Activated CD4-positive, alpha-beta T cell treated with anti-CD3 and anti-CD28 coated beads, Interleukin-2, amount 50 U/mL, for 4 hours (primary cell): ENCODE data around the gene MGMT.

Experiments
- DNase-seq, 2 experiments: peaks; one replicate each; pipeline ENCODE4 v3.0.0-alpha.2; 2020

The MGMT gene

DNA sequence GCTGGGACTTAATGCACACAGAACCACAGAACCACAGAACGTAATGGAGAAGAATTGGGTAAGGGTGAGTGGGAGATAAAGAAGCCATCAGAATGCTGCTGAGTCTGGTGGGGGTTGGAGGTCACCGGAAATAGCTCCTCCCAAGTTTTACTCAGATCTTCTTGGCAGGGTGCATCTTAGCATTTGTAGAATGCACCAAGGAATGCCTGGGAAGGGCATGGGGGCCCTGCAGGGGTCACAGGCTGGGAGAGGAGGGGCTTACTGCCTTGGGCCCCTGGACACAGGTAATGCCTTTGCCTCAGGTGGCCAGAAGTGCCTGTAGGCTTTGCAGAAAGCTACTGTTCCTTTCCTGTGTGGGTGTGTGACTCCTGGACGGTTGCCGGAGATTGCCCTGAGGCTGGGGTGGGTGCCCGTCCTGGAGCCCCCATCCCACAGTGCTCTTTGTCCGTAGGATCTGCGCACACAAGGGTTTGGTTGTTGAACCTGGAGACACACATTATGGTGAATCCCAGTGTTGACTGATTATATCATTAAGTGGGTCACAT lies 55.1 kb downstream of the MGMT start:
- DNase-seq, result no peak

DNA sequence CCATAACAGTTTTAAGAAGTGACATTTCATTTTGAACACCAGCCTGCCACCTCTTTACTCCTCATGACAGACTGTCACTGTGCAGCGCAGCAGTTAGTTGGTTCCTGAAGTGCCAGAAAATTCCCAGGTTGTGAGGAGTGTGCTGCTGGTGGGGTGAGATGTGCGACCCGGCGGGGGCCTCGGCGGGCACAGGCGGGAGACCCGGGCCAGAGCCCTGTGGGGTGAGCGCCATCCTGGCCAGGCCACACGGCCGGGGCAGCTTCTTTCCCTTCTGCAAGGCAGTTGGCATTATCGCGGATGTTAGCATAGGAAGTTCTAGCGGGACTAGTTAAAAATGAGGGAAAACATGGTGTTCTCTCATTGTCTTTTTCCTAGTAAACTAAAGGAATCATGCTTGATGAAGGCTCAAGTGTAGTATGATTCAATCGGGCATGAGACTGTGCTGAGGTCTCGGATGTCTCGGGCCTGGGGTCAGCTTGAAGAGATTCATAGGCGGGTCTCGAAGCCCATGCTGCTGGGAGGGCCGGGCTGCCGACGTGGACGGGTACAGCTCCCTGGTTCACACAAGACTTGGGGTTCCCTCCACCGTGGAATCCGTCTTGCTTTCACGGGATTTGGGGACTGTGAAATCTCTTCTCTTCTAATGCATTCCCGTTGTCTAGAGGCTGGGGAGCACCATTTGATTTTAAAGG lies 56.1 kb downstream of the MGMT start:
- no peak for DNase-seq

DNA sequence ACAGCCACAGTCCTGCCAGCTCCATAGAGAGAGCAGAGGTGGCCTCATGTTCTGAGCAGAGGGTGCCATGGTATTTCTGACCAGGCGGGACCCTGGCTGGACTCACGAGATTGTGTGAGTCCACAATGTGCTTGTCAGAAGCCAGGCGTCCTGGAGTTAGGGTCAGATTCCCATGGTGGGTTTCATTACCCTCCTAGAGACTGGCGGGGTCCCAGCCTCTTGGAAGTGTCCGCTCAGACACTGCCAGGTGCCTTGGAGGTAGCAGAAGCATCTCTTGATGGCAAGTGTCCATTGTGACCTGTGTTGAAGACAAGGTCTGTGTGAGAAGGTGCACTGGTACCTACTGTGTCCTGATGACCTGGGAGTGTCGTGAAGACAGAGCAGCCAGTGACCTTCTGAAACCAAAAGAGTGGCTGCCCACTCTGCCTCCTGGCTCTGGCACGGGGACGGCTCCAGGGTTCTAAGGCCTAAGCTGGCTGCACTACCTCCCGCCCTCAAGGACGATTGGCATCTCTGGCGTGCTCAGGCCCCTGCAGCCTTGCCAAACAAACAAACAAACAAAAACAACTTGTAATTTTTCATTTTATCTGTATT lies 56.8 kb downstream of the MGMT start:
- DNase-seq, result no peak

DNA sequence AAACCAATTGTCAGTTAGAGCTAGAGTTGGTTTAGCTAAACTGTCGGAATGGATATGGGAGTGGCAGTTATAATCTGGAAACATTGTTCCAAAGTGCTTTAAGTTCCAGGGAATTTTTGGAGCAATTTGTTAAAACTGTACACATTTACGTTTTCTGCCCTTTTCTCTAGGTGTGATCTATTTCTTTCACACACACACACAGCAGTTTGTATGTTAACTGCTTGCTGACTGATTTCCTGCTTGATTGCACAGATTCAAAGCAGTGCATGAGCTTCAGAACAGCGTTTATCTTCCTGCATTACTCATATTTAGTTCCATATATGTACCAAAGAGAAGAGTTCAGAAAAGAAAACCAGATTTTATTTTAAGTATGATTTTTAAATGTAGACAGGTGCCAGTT lies 57.9 kb downstream of the MGMT start:
- DNase-seq, result no peak

DNA sequence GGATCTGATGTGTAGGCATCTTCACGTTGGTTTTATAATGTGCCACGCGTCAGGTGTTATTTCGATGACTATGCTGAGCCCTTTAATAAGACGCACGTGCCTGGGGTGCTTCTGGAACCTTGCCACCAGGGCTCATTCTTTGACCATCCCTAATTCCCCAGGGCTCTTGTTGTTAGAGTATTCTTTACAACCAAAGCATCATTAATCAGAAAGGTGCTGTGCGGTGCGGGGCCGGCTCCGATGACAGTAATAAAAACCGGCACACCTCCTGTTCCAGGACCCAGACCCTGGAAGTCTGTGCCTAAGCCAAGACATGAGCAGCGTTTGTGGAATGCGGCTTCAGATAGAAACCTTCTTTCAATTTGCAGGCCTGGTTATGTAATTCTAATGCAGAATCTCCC lies 58.4 kb downstream of the MGMT start:
- DNase-seq, result no peak

DNA sequence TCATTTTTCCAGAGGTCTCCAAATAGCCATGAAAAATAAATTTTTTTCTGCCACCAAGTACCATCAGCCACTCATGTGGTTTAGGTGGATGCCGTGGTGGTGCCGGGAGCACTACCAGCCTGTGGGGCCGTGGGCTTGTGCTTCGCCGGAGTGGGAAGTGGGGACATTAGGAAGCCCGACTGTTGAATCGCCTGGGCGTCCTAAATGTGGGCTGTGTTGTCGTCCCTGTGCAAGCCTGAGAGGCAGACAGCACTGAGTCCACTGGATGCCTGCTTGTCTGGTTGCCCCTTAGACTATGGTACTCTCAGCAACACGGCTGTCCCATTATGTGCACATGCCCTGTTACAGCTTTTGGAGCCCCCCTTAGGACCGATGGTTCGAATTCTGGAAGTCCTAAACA lies 59.9 kb downstream of the MGMT start:
- DNase-seq, result no peak

DNA sequence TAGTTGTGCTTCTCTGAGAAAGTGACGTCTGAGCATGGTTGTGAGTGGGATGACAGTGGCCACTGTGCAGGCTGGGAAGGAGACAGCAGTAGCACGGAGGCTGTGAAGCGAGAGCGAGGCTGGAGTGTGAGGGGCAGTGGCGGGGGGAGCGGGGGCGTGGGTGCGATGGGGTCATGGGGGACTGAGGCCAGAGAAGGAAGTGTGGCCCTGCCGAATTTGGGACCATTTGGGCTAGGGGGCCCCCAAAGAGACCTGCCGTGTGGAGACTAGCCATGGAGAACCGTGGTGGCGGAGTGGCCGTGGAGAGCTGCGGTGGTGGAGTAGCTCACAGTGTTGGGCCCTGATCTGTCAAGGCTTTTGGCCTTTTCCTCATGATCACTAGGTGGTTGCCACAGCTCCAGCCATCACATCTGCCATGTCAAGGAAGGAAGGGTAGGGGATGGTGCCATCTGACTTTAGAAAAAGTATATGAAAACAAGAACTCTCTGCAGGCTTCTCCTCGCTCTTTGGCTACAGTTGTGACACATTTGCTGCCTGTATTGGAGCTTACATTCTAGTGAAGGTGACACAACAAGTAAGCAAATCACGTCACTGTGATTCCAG lies 61.4 kb downstream of the MGMT start:
- DNase-seq, result no peak

DNA sequence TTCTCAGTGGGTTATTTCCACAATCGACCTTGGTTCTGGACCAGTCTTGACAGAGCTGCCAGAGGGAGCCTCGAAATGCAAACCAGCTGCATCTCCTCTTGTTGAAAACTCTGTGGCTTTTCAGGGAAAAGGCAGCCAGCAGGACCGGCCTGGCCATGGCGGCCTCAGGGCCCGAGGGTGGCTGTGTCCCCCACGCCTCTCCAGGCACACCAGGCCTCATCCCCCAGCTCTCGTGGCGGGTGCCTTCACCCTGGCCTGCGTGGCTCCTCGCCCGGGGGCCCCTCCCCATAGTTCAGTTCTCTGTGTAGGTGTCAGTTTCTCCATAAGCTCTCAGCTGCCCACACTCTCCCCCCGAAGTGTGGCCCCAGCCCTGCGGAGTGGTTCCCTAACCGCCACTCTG lies 63.5 kb downstream of the MGMT start:
- no peak for DNase-seq

DNA sequence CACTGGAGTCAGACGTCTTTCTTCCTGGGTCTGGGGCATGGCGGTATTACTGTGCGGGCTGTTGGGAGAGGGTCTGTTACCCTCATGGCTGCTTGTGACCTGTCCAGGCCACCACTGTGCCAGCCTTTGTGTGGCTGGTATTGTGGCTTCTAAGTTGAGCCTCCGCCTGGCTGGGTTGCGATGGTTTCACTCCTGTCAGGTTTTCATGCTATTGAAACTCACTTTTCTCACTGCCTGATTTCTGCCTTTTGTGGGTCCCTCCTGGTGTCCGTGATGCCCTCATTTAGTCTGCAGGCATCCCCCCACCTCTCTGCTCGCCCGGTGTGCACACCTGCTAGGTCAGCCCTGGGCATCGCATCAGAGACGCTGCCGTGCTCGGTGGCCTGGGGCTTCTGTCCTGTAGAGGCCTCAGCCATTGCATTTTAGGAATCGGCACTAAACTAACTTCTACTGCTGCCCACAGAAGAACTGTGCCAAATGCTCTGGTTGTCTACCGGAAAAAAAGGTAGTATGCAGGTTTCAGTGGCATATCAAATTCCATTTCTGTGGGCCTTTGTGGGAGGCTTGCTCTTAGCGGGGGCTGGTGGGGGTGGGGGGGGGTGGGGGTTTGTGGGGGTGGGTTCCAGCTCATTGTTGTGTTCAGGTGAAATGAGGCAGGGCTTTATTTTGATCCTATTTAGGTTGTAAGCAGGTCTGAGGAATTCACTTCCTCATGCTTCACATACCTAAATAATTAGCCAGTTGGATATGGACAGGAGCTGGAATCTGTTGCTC lies 64.3 kb downstream of the MGMT start:
- no peak for DNase-seq

DNA sequence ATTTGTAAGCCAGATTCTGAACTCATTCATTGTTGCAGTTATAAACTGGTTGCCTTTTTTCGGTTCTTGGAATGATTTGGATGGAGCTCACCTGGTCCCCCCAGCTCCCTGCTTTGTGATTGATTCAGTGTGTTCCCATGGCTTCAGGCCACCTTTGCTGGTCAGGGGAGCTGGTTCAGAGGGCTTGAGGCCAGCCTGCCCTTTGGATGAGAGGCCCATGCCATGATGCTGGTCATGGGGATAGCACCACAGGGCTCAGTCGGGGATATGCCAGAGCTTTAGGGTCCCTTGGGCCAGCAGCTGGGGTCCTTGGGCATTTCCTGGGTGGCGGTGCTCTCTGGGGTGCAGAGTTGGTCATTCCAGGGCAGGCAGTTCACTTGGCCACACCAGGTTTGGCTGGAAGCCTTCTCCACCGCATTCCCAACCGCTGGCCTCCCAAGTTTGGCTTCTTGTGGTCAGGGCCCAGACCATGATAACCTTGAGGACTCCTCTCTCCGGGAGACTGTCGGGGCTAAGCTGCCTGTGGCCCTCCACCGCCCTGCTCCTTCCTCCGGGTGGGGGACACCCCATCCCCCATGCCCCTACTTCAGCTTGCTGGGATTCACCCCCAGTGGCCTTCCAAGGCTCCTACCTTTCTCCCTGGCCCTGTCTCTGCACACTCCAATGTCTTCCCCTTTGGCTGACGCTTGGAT lies 65.1 kb downstream of the MGMT start:
- no peak for DNase-seq

DNA sequence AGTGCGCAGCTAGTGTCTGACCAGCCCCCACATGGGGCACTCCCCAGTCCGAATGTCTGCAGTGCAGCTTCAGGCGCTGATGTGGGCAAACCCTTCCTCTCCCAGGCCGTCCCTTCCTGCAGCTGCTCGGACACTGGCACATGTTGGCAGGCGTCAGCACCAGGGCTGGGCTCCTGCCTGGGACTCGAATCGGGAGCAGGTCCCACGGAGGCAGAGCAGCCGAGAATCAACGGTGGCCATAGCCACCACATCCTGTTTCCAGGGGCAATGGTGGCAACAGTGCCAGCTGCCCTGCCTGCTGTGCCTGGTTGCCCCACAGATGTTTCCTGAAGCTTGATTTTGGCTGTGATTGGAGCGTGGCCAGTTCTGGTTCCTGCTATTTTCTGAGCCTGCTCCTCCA lies 65.8 kb downstream of the MGMT start:
- DNase-seq, result no peak

DNA sequence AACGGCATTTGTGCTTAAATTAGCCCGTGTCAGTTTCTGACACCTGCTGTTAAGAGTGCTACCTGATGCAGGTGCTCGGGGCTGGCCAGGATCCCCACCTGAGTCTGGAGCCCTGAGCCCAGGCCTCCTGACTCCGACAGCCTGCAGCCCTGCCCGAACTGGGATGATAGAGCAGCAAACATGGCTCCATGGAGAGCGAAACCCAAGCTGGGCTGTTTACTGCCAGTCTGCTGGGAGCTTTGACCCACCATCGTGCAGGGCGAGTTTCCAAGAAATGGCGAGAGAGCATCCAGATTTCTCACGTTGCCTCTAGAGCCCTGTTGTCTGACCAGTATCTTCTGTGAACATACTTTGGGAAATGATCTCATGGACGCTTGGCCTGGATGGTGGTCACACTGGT lies 66.2 kb downstream of the MGMT start:
- no peak for DNase-seq

DNA sequence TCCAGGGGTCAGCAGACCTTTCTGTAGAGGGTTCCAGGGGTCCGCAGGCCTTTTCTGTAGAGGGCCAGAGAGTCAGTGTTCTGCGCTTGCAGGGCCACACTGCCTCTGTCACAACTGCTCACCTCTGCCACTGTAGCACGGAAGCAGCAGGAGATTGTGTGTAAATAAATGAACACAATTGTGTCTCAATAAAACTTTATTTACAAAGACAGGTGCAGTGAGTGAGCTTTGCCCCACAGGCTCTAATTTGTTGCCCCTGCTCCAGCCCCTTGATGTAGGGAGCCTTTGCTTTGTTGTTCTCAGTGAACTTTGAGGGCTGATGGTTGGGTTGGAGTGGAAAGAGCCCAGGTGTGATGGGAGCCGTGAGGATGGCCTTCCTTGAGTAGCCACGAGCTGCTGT lies 67.8 kb downstream of the MGMT start:
- no peak for DNase-seq

DNA sequence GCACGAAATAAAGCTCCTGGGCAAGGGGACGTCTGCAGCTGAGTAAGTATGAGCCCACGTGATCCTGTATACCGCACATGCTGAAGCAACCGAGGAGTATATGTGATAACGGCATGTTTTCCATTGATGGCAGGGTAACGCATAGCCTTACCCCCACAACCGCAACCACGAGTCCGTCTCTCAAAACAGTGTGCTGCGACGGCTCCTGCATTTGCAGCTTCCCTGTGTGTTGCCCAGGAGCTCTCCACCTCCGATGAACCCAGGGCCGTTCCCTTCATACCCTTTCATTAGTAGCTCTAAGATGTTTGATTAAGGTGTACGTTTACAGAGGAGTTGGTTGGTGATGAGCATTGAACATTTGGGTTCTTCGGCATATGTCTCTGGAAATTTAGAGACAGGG lies 69.3 kb downstream of the MGMT start:
- no peak for DNase-seq

DNA sequence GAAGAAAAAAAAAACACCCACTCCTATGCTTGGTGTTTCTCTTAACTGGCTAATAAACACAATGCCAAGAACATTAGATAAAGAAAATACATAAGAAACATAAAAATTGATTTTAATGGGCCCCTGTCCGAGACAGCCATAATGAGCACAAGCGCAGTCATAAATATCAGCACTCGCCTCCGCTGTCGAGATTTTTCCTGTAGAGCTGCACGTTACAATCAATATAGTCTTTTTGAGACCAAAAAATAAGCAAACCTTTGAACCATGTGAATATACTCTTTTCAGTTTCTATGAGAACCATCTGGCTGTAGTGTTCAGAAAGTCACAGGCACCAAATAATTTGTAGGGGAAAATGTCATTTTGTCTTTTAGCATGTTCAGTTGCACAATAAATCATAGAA lies 70.1 kb downstream of the MGMT start:
- DNase-seq, result no peak

DNA sequence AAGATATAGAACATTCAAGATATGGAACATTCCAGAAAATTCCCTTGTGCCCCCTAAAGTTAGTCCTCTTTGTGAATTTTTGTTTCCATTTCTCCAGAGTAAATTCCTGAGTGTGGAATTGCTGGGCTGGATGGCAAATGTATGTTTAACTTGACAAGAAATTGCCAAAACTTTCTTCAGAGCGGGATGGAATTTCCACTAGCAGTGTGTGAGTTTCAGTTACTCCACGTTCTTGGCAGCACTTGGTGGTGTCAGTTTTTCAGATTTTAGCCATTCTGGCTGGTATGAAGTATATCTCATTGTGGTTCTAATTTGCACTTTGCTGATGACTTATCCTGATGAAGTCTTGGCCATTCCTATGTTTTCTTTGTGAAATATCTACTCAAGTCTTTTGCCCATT lies 71.2 kb downstream of the MGMT start:
- DNase-seq, result no peak

DNA sequence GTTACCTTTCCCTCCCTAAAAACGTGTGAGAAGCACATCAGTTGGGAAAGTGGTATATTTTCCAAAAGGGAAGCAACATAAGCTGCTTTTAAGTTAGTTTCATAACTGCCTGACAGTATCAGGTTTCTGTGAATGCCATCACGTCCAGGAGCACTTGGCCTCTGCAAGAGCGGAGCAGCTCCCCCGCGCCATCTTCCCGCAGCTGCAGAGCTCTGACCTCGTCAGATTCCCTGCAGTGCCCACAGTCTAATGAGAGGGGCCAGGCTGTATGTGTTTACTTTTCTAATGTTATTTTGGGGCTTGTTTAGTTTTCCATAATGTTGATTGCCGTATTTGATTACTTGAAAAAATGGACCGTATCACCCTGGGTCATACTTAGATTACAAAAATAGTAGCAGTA lies 74.2 kb downstream of the MGMT start:
- no peak for DNase-seq

DNA sequence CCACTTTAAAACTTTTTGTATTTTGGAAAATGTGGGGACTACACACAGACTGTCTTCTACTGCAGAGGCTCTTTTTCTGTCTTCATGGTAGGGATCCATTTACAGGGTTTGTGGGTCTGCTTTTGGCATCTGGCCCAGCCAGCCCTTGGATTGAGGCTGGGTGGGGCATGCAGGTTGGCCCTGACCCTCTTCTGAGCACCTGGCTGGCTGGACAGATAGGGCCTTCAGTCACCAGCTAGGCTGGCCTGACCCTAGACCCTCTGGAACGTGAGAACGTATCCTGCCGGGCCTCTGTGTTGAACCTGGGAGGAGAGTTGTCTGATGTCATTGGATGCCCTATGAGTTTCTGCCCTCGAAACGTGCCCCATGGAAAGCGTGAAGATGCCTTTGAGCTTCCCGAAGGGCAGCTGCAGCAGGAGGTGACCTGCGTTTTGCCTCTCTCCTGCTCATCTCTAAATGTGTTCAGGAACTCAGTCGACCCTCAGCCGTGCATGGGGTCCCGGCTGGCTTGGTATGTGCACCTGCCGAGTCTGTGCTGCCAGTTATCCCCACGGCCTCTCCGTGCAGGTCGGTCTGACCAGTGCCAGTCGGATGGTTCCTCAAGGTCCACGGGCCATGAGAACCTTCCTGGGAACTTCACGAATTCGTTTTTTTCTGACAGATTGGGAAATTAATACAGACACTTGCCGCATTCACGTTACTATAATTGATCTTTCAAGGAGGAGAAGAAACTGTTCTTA lies 74.9 kb downstream of the MGMT start:
- DNase-seq, result no peak

DNA sequence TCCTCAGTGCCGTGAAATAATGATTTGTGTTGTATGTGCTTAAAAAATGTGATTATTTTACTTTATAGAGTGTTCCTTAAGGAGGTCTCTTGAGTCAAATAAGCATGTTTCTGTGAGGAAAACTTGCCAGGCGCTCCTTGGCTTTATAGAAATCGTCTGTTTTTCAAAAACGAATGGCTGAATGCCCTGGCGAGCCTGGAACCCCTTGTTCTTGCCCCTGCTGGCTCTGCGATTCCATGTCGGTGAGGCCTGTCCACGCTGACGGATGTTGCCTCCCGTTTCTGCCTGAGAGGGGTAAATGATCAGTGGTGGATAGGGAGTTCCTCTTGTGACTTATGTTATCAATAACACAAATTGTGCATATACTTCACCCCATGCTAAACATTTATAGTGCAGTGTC lies 75.5 kb downstream of the MGMT start:
- no peak for DNase-seq

DNA sequence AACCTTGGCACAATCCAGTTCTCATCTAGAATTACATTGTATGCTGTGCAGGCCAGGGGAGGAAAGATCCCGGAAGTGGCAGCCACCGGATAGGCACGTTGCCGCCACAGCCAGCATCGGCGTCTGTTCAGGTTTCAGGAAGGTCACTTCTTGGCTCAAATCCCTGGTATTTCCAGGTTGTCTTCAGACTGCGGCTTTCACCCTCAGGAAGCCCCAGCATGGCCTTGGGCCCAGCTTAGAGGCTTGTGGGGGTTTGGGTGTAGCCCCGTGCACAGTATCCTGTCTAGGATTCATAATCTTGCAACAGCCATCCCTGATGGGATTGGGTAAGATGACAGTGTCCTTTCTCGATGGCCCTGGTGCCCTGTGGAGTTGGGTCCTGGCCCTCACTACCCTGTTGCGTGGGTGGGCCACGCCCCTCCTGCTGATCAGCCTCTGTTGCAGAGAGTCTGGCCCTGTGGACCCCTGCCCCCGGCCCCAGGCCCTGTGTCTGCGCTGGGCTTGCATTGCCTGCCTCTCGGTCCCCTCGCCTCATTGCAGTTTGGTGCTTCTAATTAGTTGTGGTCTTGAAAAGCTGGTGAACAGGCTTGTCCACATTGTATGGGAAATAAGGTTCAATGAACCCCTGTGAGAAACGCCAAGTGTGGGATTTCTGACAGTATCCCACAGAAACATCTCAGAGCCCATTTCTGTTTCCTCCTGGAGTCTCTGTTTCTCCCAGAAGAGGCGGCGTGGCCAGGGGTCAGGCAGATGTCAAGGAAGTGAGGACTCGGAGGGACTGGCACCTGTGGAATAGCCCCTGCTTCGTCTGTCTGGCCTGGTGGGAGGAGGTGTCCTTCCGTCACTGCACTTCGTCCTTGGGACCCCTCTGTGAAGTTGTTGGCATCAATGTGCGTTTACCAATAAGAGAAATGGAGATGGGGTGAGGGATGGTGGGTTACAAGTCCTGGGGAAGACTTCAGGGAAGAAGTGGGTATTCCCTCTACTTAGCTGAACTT lies 77.5 kb downstream of the MGMT start:
- DNase-seq, result no peak

DNA sequence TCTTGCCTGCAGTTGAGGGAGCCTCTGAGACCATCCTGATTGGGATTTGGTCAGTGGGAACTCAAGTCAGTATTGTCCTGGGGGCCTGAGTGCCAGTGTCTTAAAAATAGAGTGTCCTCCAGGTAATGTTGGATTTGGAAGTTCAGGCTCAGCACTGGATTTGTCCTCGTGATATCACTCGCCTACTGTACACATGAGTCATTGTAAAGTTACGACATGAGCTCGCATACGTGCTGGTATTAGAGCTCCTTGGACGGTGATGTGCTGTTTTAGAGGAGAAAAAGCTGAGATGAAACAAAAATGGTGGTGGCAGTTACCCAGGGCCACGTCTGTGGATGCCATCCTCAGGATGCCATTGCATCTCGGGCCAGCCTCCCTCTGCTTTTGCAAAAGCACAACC lies 78.2 kb downstream of the MGMT start:
- no peak for DNase-seq
